CD4-positive, alpha-beta T cell treated with Interferon gamma for 1 hour (primary cell): ENCODE results near the gene TNFRSF6B.
"Not testable (repeated sequence)": the region's sequence is repeated elsewhere in the genome, so short reads cannot be mapped to it uniquely, and the experiment has no call there.

Source experiments
- DNase-seq: peaks from one replicate; pipeline ENCODE4 v3.0.0-alpha.2; 2020

The TNFRSF6B gene

GRCh38 chr20:63696628-63697356 is at the start of gene TNFRSF6B:
TNFRSF6B (plus strand) TSS chr20:63696652; CDS start chr20:63696768, 116 bp downstream.
- no peak for DNase-seq

- DNase-seq, result no peak
Observed at GRCh38 chr20:63648190-63648589, 48.3 kb upstream of the TNFRSF6B start.

- DNase-seq, result no peak
Observed at GRCh38 chr20:63648895-63649589, 47.4 kb upstream of the TNFRSF6B start.

GRCh38 chr20:63650486-63650885 is 46.0 kb upstream of the TNFRSF6B start:
- not testable (repeated sequence) for DNase-seq

- no peak for DNase-seq
Observed at GRCh38 chr20:63651942-63652191, 44.6 kb upstream of the TNFRSF6B start.

- DNase-seq, result no peak
Observed at GRCh38 chr20:63652192-63652980, 44.1 kb upstream of the TNFRSF6B start.

GRCh38 chr20:63653041-63653973 is 43.1 kb upstream of the TNFRSF6B start, which contains the start of gene STMN3:
STMN3 (minus strand) TSS chr20:63653424; CDS start chr20:63653345, 79 bp downstream.
- peak; percentile 65 for DNase-seq

GRCh38 chr20:63653974-63654668 is 42.3 kb upstream of the TNFRSF6B start:
- no peak for DNase-seq

GRCh38 chr20:63655249-63655648 is 41.2 kb upstream of the TNFRSF6B start:
- no peak for DNase-seq

GRCh38 chr20:63656451-63656850 is 40.0 kb upstream of the TNFRSF6B start:
- DNase-seq, result no peak

GRCh38 chr20:63657260-63657936 is 39.1 kb upstream of the TNFRSF6B start:
- DNase-seq, result no peak

- peak; percentile 83 for DNase-seq
Observed at GRCh38 chr20:63657937-63658748, 38.3 kb upstream of the TNFRSF6B start, which contains the start of gene RTEL1. RTEL1 (plus strand) TSS chr20:63658312; CDS start chr20:63659403, 1,091 bp downstream.

- no peak for DNase-seq
Observed at GRCh38 chr20:63658749-63659187, 37.7 kb upstream of the TNFRSF6B start.

GRCh38 chr20:63659370-63659769 is 37.1 kb upstream of the TNFRSF6B start:
- DNase-seq, result no peak

- DNase-seq, result not testable (repeated sequence)
Observed at GRCh38 chr20:63660174-63660573, 36.3 kb upstream of the TNFRSF6B start.

GRCh38 chr20:63660622-63661021 is 35.8 kb upstream of the TNFRSF6B start:
- no peak for DNase-seq

GRCh38 chr20:63661108-63661507 is 35.3 kb upstream of the TNFRSF6B start:
- no peak for DNase-seq

GRCh38 chr20:63661959-63662812 is 34.3 kb upstream of the TNFRSF6B start:
- DNase-seq, result no peak

- DNase-seq, result no peak
Observed at GRCh38 chr20:63662813-63663189, 33.7 kb upstream of the TNFRSF6B start.
